Endothelial cell of umbilical vein (primary cell): ENCODE results near the gene GANC.

Source experiments
- EZH2 ChIP-seq: IDR thresholded peaks from 2 replicates; pipeline ENCODE4 v1.6.1; 2012; ENCODE audit warnings: borderline replicate concordance, low read depth, mild to moderate bottlenecking, moderate library complexity, low read length, inconsistent platforms; ENCODE audit not compliant: severe bottlenecking
- MYC ChIP-seq: IDR thresholded peaks from one replicate; pipeline ENCODE4 v1.6.1; 2011; ENCODE audit warnings: mild to moderate bottlenecking, low read depth, low read length
- POLR2A ChIP-seq: IDR thresholded peaks from 2 replicates; pipeline ENCODE4 v1.6.1; 2012; ENCODE audit warnings: low read depth, mild to moderate bottlenecking, control low read depth, low read length
- POLR2AphosphoS5 ChIP-seq: IDR thresholded peaks from 2 replicates; pipeline ENCODE4 v1.6.1; 2012; ENCODE audit warnings: low read depth, mild to moderate bottlenecking, control low read depth, low read length, moderate library complexity; ENCODE audit not compliant: insufficient read depth
- TF ChIP-seq, protein P1 (sequence below), 2 donors: IDR thresholded peaks; 1 replicate in 1 of 2; 2 replicates in 1 of 2; pipeline ENCODE4 v1.5.1; 2011; ENCODE audit warnings: low read length in 2 of 2, mild to moderate bottlenecking in 2 of 2, moderate library complexity in 2 of 2, control low read depth in 1 of 2, inconsistent platforms in 1 of 2, low read depth in 1 of 2; ENCODE audit not compliant: insufficient read depth in 1 of 2; ENCODE audit errors: extremely low read depth in 1 of 2
- TF ChIP-seq, protein P2 (sequence below): IDR thresholded peaks from 2 replicates; pipeline ENCODE4 v1.6.1; 2011; ENCODE audit not compliant: insufficient read depth, insufficient read length

DNA sequence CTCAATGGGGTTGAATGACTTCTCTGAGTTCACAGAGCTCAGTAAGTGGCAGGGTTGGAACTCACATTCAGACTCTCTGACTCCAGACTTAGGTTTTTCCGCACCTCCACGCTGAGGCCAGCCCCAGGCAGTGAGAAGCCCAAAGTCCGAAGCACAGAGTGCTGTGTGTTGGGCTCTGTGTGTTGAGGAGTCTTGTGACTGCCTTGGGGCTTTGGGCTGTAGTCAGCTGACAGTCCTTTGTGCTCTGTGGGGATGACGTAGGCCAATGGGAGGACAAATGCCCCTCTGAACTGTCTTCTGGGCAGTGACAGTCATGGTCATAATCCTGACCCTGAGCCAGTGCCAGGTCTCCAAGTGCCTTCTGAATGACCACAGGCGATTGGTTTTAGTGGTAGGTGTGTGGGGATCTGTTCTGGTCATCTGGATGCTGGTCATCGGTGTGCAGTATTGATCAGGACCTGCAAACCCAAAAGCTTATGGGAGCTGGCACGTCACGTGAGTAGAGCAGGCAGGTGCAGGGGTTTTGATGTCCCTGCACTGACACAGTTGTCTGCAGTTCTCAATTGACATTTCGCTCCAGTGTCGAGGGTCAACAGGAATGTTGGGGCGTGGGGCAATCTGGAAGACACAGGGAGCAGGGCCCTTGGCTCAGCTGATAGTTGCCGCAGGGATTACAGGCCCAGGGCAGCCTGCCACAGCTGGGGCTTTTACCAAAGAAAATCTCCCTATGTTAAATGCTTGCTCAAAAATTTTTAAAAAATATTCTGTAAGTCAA is 131.6 kb downstream of the GANC start:
- TF ChIP-seq, protein P1, sequence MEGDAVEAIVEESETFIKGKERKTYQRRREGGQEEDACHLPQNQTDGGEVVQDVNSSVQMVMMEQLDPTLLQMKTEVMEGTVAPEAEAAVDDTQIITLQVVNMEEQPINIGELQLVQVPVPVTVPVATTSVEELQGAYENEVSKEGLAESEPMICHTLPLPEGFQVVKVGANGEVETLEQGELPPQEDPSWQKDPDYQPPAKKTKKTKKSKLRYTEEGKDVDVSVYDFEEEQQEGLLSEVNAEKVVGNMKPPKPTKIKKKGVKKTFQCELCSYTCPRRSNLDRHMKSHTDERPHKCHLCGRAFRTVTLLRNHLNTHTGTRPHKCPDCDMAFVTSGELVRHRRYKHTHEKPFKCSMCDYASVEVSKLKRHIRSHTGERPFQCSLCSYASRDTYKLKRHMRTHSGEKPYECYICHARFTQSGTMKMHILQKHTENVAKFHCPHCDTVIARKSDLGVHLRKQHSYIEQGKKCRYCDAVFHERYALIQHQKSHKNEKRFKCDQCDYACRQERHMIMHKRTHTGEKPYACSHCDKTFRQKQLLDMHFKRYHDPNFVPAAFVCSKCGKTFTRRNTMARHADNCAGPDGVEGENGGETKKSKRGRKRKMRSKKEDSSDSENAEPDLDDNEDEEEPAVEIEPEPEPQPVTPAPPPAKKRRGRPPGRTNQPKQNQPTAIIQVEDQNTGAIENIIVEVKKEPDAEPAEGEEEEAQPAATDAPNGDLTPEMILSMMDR (IDR thresholded peaks at IDR 0.05; ENCODE audit: extremely low read depth in 1 of 2, insufficient read depth in 1 of 2, low read depth in 1 of 2, low read length in 2 of 2): no peak
- no peak for TF ChIP-seq POLR2AphosphoS5
- TF ChIP-seq MYC: no peak
- TF ChIP-seq EZH2: no peak
- no peak for TF ChIP-seq POLR2A
- TF ChIP-seq, protein P2, sequence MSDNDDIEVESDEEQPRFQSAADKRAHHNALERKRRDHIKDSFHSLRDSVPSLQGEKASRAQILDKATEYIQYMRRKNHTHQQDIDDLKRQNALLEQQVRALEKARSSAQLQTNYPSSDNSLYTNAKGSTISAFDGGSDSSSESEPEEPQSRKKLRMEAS: no peak
